ELR (cell line): ENCODE data around the gene POLR1E.
"Not testable (repeated sequence)": the region's sequence is repeated elsewhere in the genome, so short reads cannot be mapped to it uniquely, and the experiment has no call there.

Experiments
- DNase-seq: peaks from one replicate; pipeline ENCODE4 v3.0.0-alpha.2; 2015; ENCODE audit warnings: low read depth

The POLR1E gene

DNA sequence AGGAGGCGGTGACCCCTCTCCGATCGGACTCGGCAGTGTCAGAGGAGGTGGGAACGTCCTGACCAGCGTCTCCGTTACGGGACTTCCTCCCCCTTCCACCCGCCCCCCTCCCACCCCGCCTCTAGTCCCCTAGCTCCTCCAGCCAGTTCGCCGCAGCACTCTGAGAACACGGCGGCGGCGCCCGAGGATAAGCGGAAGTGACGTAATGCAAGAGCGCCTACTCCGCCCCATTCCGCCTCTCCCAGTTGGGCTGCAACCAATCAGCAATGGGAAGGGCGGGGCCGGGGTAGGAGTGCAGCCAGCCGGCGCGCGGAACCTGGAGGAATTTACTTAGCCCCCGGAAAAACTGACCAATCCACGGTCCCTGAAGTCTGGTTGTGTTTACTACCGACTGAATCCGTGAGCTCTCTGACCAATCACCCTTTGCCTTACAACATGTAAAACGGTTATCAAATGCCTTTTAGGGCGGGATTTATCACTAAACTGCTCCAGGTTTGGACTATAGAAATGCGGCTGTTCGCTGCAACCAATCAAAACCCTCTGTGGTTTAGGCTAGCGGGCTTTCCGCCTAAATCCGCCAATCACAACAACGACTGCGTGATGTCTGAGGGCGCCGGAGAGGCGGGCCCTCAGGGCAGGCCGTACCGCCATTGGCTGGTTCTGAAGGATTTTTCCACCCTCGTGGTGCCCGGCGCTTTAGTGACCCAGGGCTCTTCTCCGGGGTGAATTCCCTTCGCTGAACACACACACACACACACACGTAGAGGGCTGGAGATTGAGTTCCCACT lies 20.3 kb upstream of the POLR1E start, which contains the start of gene ZBTB5:
Gene ZBTB5 (minus strand): TSS at position 202 of the 788 bp plus-strand sequence. CDS start 22,899 bp downstream, outside the sequence.
- peak; percentile 100 for DNase-seq

DNA sequence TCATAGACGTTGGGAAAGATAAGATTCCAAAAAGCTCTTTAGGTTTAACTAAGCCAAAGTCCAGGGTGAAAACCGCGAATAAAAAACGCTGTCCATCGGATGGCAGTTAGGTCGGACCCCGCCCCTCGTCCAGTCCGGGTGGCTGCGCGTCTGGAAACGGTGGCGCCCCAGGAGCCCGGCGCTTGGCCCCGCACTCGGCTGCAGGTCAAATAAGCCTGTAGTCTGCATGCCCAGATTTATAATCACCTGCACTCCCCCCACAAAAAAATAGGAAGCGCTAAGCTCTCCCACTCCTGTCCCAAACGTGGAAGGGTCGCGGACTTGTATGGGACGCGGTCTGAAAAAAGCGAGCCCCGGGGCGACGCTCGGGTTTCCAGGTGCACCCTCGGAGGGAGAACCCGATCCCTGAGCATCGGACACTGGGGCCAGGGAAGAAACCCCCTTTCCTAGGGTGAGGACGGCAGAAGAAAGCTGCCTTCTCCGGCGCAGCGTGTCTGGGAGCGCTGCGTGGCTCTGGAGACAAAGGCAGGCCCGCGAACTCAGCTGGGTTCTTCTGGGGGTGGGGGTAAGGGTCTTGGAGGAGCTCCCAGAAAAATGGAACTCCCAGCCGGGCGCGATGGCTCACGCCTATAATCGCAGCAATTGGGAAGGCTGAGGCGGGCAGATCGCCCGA lies 19.6 kb upstream of the POLR1E start:
- peak; percentile 90 for DNase-seq

GRCh38 chr9:37467530-37467929 lies 18.2 kb upstream of the POLR1E start:
- not testable (repeated sequence) for DNase-seq

GRCh38 chr9:37468620-37469019 lies 17.1 kb upstream of the POLR1E start:
- no peak for DNase-seq

- DNase-seq = peak; percentile 99
These were observed 13.6 kb upstream of the POLR1E start for GRCh38 chr9:37471942-37472684.

GRCh38 chr9:37473982-37474381 lies 11.8 kb upstream of the POLR1E start:
- not testable (repeated sequence) for DNase-seq

GRCh38 chr9:37474438-37474837 lies 11.3 kb upstream of the POLR1E start:
- no peak for DNase-seq

DNA sequence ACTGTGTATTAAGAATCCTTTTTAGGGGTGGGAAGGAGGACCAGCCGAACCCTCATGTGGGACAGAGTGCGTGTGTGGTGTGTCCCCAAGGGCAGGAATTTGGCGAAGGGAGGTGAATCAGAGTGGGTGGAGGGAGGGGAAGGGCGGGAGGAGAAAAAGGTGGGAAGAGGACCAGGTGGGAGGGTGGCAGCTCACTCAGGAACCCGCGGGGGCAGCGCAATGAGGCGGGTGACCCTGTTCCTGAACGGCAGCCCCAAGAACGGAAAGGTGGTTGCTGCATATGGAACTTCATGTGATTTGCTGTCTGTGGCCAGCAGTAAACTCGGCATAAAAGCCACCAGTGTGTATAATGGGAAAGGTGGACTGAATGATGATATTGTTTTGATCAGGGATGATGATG lies 8.8 kb upstream of the POLR1E start:
- no peak for DNase-seq

DNA sequence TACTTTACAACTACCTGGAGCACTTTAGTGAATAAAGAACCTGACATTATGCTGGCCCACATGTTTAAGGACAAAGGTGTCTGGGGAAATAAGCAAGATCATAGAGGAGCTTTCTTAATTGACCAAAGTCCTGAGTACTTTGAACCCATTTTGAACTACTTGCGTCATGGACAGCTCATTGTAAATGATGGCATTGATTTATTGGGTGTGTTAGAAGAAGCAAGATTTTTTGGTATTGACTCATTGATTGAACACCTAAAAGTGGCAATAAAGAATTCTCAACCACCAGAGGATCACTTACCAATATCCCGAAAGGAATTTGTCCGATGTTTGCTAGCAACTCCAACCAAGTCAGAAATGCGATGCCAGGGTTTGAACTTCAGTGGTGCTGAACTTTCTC lies 8.3 kb upstream of the POLR1E start:
- peak; percentile 52 for DNase-seq

GRCh38 chr9:37477987-37478619 lies 7.6 kb upstream of the POLR1E start:
- not testable (repeated sequence) for DNase-seq

DNA sequence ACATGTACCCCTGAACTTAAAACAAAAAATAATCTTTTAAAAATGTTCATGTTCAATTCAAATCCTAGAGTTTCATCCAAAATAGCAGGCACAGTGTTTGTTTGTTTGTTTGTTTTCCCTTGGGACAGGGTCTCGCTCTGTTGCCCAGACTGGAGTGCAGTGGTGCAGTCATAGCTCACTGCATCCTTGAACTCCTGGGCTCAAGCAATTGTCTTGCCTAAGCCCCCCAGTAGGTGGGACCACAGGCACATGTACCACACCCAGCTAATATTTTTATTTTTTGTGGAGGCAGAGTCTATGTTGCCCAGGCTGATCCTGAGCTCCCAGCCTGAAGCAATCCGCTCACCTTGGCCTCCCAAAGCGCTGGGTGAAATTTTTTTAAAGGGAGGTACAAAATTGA lies 5.0 kb upstream of the POLR1E start:
- peak; percentile 16 for DNase-seq

GRCh38 chr9:37486256-37486615 lies 488 bp downstream of the POLR1E start:
- DNase-seq = no peak

GRCh38 chr9:37486616-37487548 lies 1.1 kb downstream of the POLR1E start:
- peak; percentile 78 for DNase-seq

- no peak for DNase-seq
These were observed 6.2 kb downstream of the POLR1E start for GRCh38 chr9:37491939-37492338.

DNA sequence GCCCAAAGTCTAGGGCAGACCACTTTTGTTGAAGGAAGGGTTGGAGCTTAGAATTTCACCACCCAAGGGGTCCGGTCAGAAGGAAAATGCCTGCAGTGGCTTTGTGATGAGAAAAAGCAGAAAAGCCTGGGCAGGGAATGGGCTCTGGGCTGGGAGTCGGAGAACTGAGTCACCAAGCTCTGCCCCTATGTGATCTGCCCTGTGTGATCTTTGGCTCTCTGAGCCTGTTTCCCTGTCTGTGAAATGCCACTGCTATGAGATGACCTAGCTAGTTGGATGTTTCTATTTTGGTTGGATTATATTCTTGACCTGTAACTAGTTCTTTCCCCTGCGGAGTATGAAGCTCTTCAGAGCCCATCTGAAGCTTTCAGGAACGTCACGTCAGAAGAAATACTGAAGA lies 9.8 kb downstream of the POLR1E start:
- DNase-seq = no peak

GRCh38 chr9:37496020-37496419 lies 10.3 kb downstream of the POLR1E start:
- DNase-seq = no peak

GRCh38 chr9:37497320-37497719 lies 11.6 kb downstream of the POLR1E start:
- no peak for DNase-seq

DNA sequence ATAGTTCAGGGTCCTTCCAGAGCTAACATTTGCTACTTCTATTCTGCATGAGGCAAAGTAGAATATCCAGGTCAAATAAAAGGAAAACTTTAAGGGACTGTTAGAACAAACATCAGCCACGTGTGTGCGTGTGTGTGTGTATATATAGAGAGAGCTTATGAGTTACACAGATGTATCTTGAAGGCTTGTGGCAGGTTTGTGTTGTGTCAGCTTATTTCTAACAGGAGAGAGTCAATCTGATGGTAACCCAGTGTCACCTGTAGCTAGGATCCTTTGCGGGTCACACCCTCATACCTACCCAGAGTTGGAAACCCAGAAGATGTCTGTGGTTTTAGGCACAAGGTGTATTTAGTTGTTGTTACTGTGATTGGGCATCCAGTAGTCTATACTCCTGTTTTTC lies 12.7 kb downstream of the POLR1E start:
- no peak for DNase-seq

DNA sequence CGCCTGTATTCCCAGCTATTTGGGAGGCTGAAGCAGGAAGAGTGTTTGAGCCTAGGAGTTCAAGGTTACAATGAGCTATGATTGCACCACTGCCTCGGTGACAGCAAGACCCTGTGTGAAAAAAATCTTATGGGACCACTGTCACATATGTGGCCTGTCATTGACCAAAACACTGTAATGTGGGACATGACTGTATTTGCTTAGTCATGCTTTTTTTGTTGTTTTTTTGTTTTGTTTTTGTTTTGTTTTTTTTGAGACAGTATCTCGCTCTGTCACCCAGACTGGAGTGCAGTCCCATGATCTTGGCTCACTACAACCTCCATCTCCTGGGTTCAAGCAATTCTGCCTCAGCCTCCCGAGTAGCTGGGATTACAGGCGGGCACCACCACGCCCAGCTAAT lies 13.5 kb downstream of the POLR1E start:
- no peak for DNase-seq

DNA sequence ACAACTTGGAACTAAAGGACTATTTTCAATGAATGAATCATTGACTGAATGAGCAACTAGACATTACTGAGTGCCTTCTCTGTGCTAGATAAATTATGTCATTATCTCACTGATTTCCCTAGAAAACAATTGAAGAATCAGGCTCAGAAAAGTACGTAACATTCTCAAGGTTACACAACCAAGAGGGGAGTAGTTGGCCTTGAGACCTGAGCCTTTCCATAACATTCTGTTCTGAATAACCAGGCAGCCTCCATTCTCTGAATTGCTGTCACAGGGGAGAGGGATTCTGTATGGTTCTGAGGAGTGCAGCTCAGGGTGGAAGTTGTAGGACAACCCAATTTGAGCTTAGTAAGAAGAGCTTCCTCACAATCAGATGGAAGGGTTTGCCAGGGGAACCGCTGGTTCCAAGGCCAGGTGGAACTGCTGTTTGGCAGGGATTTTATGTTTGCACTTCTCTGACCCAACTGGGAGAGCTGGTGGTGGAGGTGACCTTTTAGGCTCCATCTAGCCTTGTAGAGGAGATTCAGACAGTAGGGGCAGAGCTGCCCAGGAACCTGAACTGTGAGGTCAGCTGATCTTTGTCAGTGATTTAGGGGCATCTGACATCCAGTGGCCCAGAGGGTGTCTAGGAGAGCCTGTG lies 16.3 kb downstream of the POLR1E start:
- no peak for DNase-seq

DNA sequence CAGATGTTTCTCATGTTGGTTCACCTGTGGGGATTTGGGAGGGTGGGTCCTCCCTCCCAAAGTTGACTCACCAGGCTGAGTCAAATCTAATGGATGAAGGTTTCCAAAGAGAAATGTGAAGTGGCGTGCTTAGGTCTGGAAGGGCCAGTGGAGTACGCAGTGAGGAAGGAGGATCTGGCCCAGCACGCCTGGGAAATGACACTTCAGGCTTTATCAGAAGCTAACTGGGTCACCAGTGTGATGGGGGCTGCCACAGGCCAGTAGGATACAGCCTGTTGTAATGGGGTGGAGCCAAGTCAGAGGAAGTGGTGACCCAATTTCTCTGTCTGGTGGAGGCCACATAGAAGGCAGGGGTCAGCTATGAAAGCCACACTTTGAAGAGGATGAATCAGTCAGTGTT lies 18.0 kb downstream of the POLR1E start:
- DNase-seq = peak; percentile 34
